IPS-20b (cell line): ENCODE data around the gene GRIP1.

ENCODE experiments used
- H3K27ac ChIP-seq: one replicate; pipeline ENCODE4 v1.5.1; 2013; ENCODE audit warnings: low read length
- H3K27me3 ChIP-seq: 2 replicates; pipeline ENCODE4 v1.6.1; 2013; ENCODE audit warnings: mild to moderate bottlenecking, low read length, inconsistent platforms; ENCODE audit not compliant: insufficient read depth
- H3K36me3 ChIP-seq: 2 replicates; pipeline ENCODE4 v1.6.1; 2013; ENCODE audit warnings: low read depth, mild to moderate bottlenecking, inconsistent platforms, low read length, moderate library complexity; ENCODE audit not compliant: insufficient read depth
- H3K4me1 ChIP-seq: 2 replicates; pipeline ENCODE4 v1.6.1; 2013; ENCODE audit warnings: mild to moderate bottlenecking, control low read depth, inconsistent platforms, low read length, moderate library complexity; ENCODE audit not compliant: insufficient read depth
- H3K4me3 ChIP-seq: 2 replicates; pipeline ENCODE4 v1.5.1; 2013; ENCODE audit warnings: mild to moderate bottlenecking, low read length, inconsistent platforms
- H3K9ac ChIP-seq: 2 replicates; pipeline ENCODE4 v1.6.1; 2013; ENCODE audit warnings: low read depth, mild to moderate bottlenecking, inconsistent platforms, low read length, moderate library complexity
- H3K9me3 ChIP-seq: 2 replicates; pipeline ENCODE4 v1.6.1; 2013; ENCODE audit warnings: mild to moderate bottlenecking, low read depth, low read length, inconsistent platforms; ENCODE audit not compliant: insufficient read depth

The GRIP1 gene

DNA sequence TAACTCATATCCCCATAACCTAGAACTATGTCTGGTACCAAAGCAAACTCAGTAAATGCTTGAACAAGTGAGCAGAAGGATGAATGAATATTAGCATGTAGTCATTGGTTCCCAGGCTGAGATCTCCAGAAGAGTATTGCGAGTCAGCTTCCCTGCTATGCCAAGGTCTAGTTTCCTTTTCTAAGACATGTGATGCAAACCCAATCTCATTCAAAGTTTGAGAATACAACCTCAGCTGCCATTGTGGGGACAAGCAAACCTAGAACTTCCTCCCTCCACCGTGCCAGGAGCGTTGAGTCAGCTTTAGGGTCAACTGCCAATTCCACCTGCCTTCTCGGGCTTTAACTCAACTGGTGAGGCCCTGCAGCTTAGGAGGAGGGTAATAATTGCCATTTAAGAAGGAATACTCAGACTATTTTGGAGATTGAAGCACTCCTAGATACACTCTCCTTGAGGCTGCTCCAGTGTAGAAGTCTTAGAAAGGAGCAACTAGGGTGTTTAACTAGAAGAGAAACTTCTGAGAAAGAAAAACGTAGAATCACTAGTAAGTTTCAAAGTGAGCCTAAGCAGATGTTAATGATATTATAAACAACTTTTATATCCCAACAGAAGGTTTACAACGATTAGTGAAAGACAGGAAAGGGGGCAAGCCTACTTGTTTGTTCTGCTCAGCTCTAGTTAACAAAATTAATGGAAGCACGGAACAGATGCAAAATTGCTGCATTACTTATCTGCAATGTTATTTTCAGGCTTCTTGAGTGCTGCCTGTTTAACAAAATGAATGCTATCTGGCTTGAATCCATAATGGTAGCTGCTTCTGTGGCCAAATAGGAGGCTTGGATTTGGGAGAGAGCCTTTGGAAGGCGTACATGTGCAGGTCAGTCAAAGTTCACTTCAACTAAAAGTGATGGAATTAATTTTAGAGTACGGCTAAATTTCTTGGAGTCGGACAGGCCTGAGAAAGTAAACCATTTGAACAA is 279.7 kb downstream of the GRIP1 start:
- Histone ChIP-seq H3K36me3 (no peaks in the 10 kb centered on the region), H3K4me3 (no peak overlapping the region), H3K4me1 (peaks cover 9% of the 10 kb centered on the region), H3K9me3 (no peaks in the 10 kb centered on the region), H3K9ac (no peak overlapping the region), H3K27me3 (no peaks in the 10 kb centered on the region), H3K27ac (no peak overlapping the region)

DNA sequence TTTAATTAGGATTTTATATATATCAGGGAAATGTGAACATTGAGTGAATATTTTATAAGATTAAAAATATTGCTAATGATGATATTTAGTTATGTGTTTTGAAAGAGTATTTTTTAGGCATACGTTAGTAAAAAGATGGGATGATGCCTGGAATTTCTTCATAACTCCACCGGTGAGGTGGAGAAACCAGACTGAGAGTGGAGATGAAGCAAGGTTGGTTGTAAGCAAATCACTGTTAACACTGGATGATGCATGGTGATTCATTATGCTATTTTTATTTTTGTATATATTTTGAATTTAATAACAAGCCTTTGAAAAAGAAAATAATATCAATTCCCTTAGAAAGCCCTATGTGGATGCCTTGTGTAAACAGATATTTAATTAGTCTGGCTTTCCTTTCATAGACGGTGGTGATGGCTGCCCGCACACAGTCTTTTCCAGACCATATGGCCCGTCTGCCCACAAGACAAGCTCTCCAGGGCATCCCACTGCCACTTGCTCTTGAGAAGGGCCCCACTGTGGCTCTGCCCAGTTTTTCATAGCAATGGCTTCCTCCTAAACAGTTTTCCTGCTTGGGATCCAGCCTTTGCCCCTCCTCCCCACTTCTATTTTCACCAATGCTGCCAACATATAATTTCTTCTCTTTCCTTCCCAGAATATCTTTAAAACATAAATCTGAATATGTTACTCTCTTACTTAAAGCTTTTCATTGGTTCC is 281.1 kb downstream of the GRIP1 start:
- Histone ChIP-seq H3K27me3 (no peaks in the 10 kb centered on the region), H3K36me3 (no peaks in the 10 kb centered on the region), H3K4me1 (peaks cover 4% of the 10 kb centered on the region; the same call in 1 of the 2 replicates), H3K9ac (no peak overlapping the region), H3K27ac (no peak overlapping the region), H3K9me3 (no peaks in the 10 kb centered on the region), H3K4me3 (no peak overlapping the region)

DNA sequence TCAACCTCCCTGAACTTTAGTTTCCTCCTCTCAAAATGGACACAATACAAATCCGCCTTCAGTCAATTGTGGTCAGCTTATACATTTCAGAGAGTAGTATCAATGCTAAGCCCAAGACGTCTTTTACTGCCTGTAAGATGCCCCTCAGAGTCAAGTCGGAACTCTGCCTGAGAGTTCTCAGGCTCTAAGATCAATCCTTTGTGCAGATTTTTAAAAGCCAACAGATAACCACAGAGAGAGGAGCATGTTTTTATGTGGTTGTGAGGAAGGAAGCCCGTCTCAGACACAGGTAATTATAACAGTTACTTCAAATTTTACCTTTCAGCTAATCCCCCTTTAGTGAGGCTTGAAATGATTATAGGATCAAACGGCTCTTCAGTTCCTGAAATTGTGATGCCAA is 285.0 kb downstream of the GRIP1 start:
- H3K27ac ChIP-seq = no peak overlapping the region
- no peaks in the 10 kb centered on the region for H3K36me3 ChIP-seq

DNA sequence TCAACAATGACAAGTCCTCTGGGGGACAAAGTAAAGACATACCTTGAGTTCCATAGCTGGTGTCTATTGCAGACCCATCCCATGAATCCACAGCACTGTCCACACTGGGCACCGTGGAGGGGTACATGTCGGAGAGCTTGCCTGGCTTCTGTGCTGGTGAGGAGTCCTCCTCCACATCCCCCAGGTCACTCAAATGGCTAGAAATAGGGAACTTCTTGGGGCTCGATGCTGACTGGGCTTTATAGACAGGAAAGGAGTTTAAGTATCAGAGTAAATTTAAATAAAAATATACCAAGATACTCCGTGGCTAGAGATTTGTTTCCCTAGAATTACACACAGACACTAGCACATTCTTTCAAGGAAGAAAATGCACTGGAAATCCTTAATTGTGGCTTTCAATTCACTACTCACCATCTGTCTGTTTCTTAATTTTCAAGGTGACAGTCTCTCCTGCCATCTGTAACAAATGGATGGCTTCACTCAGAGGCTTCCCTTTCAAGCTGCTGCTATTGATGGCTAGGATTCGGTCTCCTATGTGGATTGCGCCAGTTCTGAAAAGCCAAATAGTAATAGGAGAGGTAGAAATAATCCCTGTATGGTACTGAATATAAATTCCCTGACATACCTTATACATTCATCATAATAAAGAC is 286.5 kb downstream of the GRIP1 start:
- no peak overlapping the region for H3K4me3 ChIP-seq
- no peaks in the 10 kb centered on the region for H3K27me3 ChIP-seq
- H3K4me1 ChIP-seq = no peaks in the 10 kb centered on the region

More for the DNA sequence above, 285.0 kb downstream of the GRIP1 start:
- no peak overlapping the region for H3K4me3 ChIP-seq
- no peaks in the 10 kb centered on the region for H3K27me3 ChIP-seq
- H3K9me3 ChIP-seq = no peaks in the 10 kb centered on the region
- no peaks in the 10 kb centered on the region for H3K4me1 ChIP-seq
- H3K9ac ChIP-seq = no peak overlapping the region

DNA sequence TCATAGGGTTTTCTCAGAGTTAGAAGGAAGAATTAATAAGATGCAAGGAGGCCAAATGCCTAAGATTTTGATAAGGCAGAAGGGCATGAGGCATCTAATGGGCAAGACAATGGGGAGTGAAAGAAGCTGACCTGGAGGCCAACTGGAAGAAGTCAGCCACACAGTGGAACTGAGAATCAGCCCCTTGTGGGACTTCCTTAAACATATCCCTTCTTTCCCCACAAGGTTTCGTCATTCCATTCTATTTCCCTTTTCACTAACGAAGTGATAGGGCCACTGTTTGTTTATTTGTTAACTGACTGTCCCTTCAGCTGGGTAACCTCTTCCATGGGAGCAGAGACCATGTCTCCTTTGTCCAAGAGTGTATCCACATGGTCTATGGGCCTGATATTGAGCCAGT is 290.4 kb downstream of the GRIP1 start:
- H3K4me3 ChIP-seq = no peak overlapping the region
- H3K9ac ChIP-seq = no peak overlapping the region
- no peak overlapping the region for H3K27ac ChIP-seq
- H3K9me3 ChIP-seq = no peaks in the 10 kb centered on the region
- no peaks in the 10 kb centered on the region for H3K4me1 ChIP-seq
- no peaks in the 10 kb centered on the region for H3K27me3 ChIP-seq
- H3K36me3 ChIP-seq = no peaks in the 10 kb centered on the region

More for the DNA sequence above, 286.5 kb downstream of the GRIP1 start:
- Histone ChIP-seq H3K36me3 (no peaks in the 10 kb centered on the region), H3K9ac (no peak overlapping the region), H3K9me3 (no peaks in the 10 kb centered on the region), H3K27ac (no peak overlapping the region)

DNA sequence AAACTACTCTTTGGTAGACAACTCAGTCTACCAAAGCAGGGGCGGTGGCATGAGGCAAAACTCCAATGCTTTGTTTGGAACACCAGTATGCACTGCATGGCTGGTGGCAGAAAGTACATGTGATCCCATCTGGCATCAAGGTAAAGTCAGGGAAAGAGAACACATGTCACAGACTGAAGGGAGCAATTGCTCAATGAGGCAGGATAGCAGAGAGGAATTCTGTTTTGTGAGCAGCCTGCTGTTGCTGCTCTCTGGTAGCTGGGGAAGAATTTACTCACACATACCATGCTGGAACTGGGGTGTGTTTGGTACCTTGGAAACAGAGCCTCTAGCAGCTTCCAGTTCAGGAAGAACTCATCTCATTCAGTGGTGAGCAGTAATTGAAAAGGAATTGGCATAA is 291.8 kb downstream of the GRIP1 start:
- Histone ChIP-seq H3K4me1 (no peaks in the 10 kb centered on the region), H3K9ac (no peak overlapping the region), H3K9me3 (no peaks in the 10 kb centered on the region), H3K27ac (no peak overlapping the region), H3K36me3 (no peaks in the 10 kb centered on the region), H3K4me3 (no peak overlapping the region), H3K27me3 (no peaks in the 10 kb centered on the region)

DNA sequence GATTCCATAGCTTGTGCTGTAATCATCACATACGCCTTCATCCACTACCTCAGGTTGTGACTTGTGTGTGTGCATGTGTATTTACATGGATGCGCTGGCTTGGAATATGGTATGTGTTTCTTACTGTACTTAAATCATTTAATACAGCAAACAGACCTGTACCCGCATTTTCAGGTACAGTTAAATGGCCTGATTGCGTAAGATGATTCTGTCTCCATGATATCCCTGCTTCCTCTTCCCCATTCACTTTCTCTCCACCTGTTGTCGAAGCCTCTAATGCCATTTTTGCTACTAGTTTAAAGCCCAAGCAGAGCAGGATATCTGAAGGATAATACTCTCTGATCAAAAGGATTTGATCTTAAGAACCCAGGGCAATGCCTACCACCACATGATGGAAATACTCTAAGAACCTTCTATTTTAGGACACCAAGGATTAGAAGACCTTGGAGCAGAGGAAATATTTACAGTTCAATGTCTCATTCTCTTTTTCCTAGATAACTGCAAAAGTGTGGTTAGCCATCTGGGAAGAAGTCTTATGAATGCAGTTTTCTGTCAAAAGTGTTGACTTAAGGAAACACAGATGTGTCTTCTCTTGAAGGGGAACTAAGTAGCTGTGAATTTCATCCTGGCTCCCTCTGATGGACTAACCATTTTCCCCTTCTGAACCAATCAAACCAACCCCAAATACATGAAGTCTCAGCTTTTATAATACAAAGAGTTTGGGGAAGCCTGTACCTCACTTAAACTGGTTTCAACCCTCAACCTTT is 297.9 kb downstream of the GRIP1 start:
- no peak overlapping the region for H3K4me3 ChIP-seq
- no peak overlapping the region for H3K9ac ChIP-seq
- H3K27me3 ChIP-seq = no peaks in the 10 kb centered on the region
- H3K36me3 ChIP-seq = no peaks in the 10 kb centered on the region
- no peak overlapping the region for H3K27ac ChIP-seq
- no peaks in the 10 kb centered on the region for H3K4me1 ChIP-seq
- no peaks in the 10 kb centered on the region for H3K9me3 ChIP-seq

DNA sequence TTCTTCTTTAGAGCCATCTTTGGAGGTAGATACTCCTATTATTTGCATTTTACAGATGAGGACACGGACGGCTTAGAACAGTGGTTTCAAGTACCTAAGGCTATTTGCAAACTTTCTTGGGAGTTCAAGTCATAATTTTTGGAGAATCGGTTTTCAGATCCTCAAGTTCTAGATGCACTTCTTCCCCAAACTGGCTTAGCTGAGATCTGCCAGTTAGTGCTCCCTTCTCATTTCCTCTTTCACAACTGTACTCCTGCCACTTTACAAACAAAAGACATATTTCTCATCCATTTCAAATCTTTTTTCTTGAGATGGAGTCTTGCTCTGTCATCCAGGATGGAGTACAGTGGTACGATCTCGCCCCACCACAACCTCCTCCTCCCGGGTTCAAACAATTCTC is 299.3 kb downstream of the GRIP1 start:
- Histone ChIP-seq H3K27me3 (no peaks in the 10 kb centered on the region), H3K9me3 (no peaks in the 10 kb centered on the region), H3K4me1 (no peaks in the 10 kb centered on the region), H3K4me3 (no peak overlapping the region), H3K9ac (no peak overlapping the region), H3K27ac (no peak overlapping the region), H3K36me3 (no peaks in the 10 kb centered on the region)

DNA sequence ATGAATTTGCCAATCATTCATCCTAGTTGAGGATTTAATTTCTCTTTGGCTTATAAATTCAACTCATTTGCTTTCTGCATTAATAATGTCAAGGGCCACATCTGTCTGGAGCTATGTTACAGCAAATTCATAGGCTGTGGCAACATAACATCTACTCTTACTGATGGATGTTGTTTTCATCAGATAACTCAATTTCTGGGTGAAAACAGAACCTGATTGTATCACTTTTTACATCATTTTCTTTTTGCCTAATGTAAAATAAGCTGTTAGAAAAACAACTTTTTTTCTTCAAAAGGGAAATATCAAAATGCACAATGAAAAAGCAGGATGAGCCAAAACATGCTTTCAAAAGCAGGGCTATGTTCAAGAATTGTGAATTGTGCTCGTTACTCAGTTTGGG is 303.3 kb downstream of the GRIP1 start:
- H3K36me3 ChIP-seq = no peaks in the 10 kb centered on the region
- H3K9me3 ChIP-seq = no peaks in the 10 kb centered on the region
- no peaks in the 10 kb centered on the region for H3K27me3 ChIP-seq
- H3K4me1 ChIP-seq = no peaks in the 10 kb centered on the region
- no peak overlapping the region for H3K4me3 ChIP-seq
- no peak overlapping the region for H3K9ac ChIP-seq
- no peak overlapping the region for H3K27ac ChIP-seq

DNA sequence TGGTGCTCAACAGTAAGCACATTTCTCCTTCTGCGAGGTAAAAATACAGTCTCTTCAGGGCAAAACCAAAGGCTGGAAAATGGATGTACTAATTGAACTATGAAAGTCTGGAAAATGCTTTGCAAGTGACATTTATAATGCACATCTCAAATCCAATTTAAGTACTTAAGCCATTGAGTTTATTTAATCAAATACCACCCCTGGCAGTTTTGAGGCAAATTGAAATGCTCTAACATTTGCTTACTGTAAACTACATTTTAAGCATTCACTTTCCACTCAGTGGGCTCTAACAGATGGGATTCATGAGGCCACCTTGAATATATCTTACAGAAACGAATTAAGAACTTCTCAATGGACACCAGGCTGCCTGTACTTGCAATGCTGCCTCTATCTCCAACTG is 306.9 kb downstream of the GRIP1 start:
- Histone ChIP-seq H3K36me3 (no peaks in the 10 kb centered on the region), H3K27ac (no peak overlapping the region), H3K4me1 (no peaks in the 10 kb centered on the region), H3K9ac (no peak overlapping the region), H3K4me3 (no peak overlapping the region), H3K9me3 (no peaks in the 10 kb centered on the region), H3K27me3 (no peaks in the 10 kb centered on the region)

DNA sequence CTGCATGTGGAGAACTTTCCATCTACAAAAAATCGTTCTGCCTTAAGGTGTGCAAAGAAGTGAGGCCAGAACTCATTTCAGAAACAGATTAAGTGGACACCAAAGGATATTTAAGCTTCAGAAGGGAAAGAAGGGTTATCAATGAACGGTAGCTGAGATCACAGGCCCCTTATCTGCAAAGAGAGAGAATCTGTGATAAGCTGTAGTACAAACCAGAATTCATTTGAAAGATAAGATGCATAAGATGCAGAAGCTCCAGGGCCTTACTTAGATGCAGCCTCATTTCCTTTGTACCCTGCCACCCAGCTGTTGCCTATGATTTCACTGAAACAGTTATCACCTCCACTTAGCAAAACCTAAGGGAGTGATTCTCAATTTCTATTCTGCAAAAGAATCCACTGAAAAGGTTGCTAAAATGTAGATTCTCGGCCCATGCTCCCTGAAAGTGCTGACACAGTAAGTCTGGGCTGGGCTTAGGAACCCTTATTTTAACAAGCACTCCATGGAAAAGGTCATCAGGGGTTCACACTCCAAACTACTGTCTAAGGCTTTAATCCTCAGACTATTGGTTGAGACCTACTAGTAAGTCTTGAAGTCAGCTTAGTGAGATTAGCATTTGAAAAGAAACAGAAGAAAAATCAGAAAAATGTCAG is 311.7 kb downstream of the GRIP1 start:
- no peaks in the 10 kb centered on the region for H3K27me3 ChIP-seq
- no peak overlapping the region for H3K9ac ChIP-seq
- no peaks in the 10 kb centered on the region for H3K4me1 ChIP-seq
- H3K4me3 ChIP-seq = no peak overlapping the region
- H3K27ac ChIP-seq = no peak overlapping the region
- no peaks in the 10 kb centered on the region for H3K9me3 ChIP-seq
- H3K36me3 ChIP-seq = no peaks in the 10 kb centered on the region
